Stimulated activated CD8-positive, alpha-beta memory T cell treated with anti-CD3 and anti-CD28 coated beads, Interleukin-2, amount 100 ng/mL, for 1 hour (primary cell): ENCODE results near the gene ZIC1.

Source experiments
- DNase-seq, 2 donors: peaks; one replicate each; pipeline ENCODE4 v3.0.0-alpha.2; 2020; ENCODE audit warnings: low read depth in 2 of 2

ZIC1 gene

GRCh38 chr3:147380387-147380951 is 28.7 kb upstream of the ZIC1 start:
- no peak for DNase-seq

GRCh38 chr3:147380977-147381376 is 28.2 kb upstream of the ZIC1 start:
- no peak for DNase-seq

- DNase-seq: no peak
These were observed 27.6 kb upstream of the ZIC1 start for GRCh38 chr3:147381596-147381995.

- DNase-seq: no peak
These were observed 25.5 kb upstream of the ZIC1 start for GRCh38 chr3:147383617-147384016.

- no peak for DNase-seq
These were observed 24.7 kb upstream of the ZIC1 start for GRCh38 chr3:147384210-147385058.

GRCh38 chr3:147385059-147386012 is 23.8 kb upstream of the ZIC1 start:
- DNase-seq: no peak

GRCh38 chr3:147387291-147387884 is 21.8 kb upstream of the ZIC1 start:
- no peak for DNase-seq

GRCh38 chr3:147387885-147388699 is 21.1 kb upstream of the ZIC1 start:
- no peak for DNase-seq

- DNase-seq: no peak
These were observed 20.2 kb upstream of the ZIC1 start for GRCh38 chr3:147388700-147389580.

- no peak for DNase-seq
These were observed 19.4 kb upstream of the ZIC1 start for GRCh38 chr3:147389717-147390116.

GRCh38 chr3:147390589-147391569 is 18.3 kb upstream of the ZIC1 start:
- no peak for DNase-seq

- DNase-seq: no peak
These were observed 17.2 kb upstream of the ZIC1 start for GRCh38 chr3:147391781-147392624.

- DNase-seq: no peak
These were observed 16.6 kb upstream of the ZIC1 start for GRCh38 chr3:147392625-147392946.

- DNase-seq: no peak
These were observed 15.8 kb upstream of the ZIC1 start for GRCh38 chr3:147393261-147393942.

GRCh38 chr3:147393943-147394883 is 15.0 kb upstream of the ZIC1 start:
- DNase-seq: no peak

- DNase-seq: no peak
These were observed 14.3 kb upstream of the ZIC1 start for GRCh38 chr3:147394884-147395225.
